Central memory CD8-positive, alpha-beta T cell (primary cell): Measurements from ENCODE around the gene NASP.
A peak's percentile ranks its signal among the peaks of the same experiment; 100 is the strongest.

Experiments
- ATAC-seq: fragments of 150-1000 bp; cut with Tn5 transposase; replicated peaks from 2 replicates; pipeline ENCODE4 v1.10.0; 2022; ENCODE audit warnings: mild to moderate bottlenecking, moderate FRiP score, moderate number of reproducible peaks; ENCODE audit not compliant: poor library complexity, severe bottlenecking; ENCODE audit errors: extremely low read depth
- DNase-seq, 2 donors: peaks; one replicate each; pipeline ENCODE4 v3.0.0; 2021; ENCODE audit warnings: low spot score in 2 of 2
- H3K27ac Mint-ChIP-seq: one replicate; pipeline ENCODE4 v1.8.0; 2022; ENCODE audit warnings: low read depth, mild to moderate bottlenecking, moderate library complexity, mixed read lengths
- H3K27me3 Mint-ChIP-seq: one replicate; pipeline ENCODE4 v1.8.0; 2022; ENCODE audit warnings: mixed read lengths
- H3K36me3 Mint-ChIP-seq: one replicate; pipeline ENCODE4 v1.8.0; 2022; ENCODE audit warnings: mild to moderate bottlenecking, moderate library complexity, mixed read lengths; ENCODE audit not compliant: insufficient read depth
- H3K4me1 Mint-ChIP-seq: one replicate; pipeline ENCODE4 v1.8.0; 2022; ENCODE audit warnings: mixed read lengths
- H3K4me3 Mint-ChIP-seq: one replicate; pipeline ENCODE4 v1.8.0; 2022; ENCODE audit warnings: mild to moderate bottlenecking, moderate library complexity, mixed read lengths
- H3K9me3 Mint-ChIP-seq: one replicate; pipeline ENCODE4 v1.8.0; 2022; ENCODE audit warnings: mixed read lengths

Gene NASP

DNA sequence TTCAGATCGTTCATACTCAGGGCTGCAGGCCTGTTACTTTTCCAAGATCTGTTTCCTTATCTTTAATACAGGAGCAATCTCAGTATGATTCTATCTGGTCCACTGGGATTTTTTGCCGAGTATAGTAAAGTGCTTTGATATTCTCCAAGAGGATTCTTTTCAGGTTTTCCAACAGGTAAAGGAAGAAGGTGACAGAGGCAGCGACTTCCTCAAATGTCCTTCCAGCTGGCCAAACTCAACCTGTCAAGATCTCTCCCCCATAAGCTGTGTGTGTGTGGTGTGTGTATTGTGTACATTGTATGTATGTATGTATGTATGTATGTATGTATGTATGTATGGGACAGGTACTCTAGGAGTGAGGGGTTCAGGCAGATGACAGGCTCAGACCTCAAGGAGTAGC lies 32.2 kb upstream of the NASP start:
- Mint-ChIP-seq H3K4me3 (peak overlapping the region; percentile 94), H3K4me1 (peaks cover 20% of the 10 kb centered on the region), H3K27me3 (no peaks in the 10 kb centered on the region), H3K9me3 (no peaks in the 10 kb centered on the region), H3K36me3 (peaks cover 9% of the 10 kb centered on the region), H3K27ac (peak overlapping the region; percentile 76)
- DNase-seq: no peak
- ATAC-seq: no peak

GRCh38 chr1:45552331-45552730 lies 31.5 kb upstream of the NASP start:
- Mint-ChIP-seq H3K4me3 (no peak overlapping the region), H3K4me1 (peaks cover 20% of the 10 kb centered on the region), H3K36me3 (peaks cover 9% of the 10 kb centered on the region), H3K9me3 (no peaks in the 10 kb centered on the region), H3K27ac (no peak overlapping the region), H3K27me3 (no peaks in the 10 kb centered on the region)
- DNase-seq: no peak
- no peak for ATAC-seq

DNA sequence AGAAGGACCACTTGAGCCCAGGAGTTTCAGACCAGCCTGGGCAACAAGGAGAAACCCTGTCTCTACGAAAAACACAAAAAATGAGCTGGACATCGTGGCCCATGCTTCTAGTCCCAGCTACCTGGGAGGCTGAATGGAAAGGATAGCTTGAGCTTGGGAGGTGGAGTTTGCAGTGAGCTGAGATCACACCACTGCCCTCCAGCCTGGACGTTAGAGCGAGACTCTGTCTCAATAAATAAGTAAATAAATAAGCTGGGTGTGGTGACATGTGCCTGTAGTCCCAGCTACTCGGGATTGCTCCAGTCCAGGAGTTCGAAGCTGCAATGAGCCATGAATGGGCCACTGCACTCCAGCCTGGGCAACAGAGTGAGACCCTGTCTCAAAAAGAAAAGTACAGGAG lies 29.6 kb upstream of the NASP start:
- no peaks in the 10 kb centered on the region for H3K9me3 Mint-ChIP-seq
- DNase-seq: no peak
- peaks cover 20% of the 10 kb centered on the region for H3K4me1 Mint-ChIP-seq
- no peak overlapping the region for H3K4me3 Mint-ChIP-seq
- ATAC-seq: no peak
- H3K36me3 Mint-ChIP-seq: peaks cover 12% of the 10 kb centered on the region
- peak overlapping the region; percentile 68 for H3K27ac Mint-ChIP-seq
- no peaks in the 10 kb centered on the region for H3K27me3 Mint-ChIP-seq

GRCh38 chr1:45557422-45557944 lies 26.4 kb upstream of the NASP start:
- Mint-ChIP-seq H3K27ac (no peak overlapping the region), H3K4me3 (no peak overlapping the region), H3K36me3 (peaks cover 9% of the 10 kb centered on the region), H3K4me1 (peaks cover 3% of the 10 kb centered on the region), H3K27me3 (no peaks in the 10 kb centered on the region), H3K9me3 (no peaks in the 10 kb centered on the region)
- DNase-seq (no peak), ATAC-seq (no peak)

DNA sequence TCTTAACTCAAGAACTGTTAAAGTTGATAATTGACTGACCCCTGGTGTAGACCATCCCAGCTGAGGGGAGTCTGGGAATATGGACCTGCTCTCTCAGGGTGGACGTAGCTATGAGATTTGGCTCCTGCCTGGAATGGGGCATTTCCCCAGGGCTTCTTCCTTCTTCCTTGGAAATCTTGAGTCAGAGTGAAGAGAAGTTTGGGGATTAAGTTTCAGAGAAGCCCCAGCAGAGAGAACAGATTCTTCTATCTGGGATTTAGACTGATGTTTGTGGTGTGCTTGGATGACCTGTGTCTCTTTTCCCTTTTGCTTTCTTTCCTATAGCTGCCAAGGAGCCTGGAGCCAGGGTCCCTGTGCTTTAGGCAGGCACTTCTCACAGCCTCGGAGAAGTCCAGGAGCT lies 20.0 kb upstream of the NASP start:
- Mint-ChIP-seq H3K27me3 (no peaks in the 10 kb centered on the region), H3K9me3 (no peaks in the 10 kb centered on the region), H3K4me3 (no peak overlapping the region), H3K36me3 (peaks cover 23% of the 10 kb centered on the region), H3K4me1 (no peaks in the 10 kb centered on the region), H3K27ac (no peak overlapping the region)
- DNase-seq (no peak), ATAC-seq (no peak)

GRCh38 chr1:45566722-45567121 lies 17.1 kb upstream of the NASP start:
- DNase-seq: no peak

DNA sequence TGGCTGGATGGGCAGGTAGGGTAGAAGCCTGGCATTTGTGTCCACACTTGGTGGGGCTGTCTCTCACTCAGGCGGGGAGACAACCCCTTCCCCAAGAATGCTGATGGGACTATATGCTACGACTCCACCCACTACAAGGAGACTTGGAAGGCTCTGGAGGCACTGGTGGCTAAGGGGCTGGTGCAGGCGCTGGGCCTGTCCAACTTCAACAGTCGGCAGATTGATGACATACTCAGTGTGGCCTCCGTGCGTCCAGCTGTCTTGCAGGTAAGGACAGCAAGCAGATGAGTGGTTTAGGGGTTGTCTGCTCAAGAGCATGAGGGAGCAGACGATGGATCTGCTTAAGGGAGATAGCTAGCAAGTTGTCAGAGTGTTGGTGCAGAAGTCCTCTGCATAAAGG lies 15.9 kb upstream of the NASP start:
- ATAC-seq (no peak), DNase-seq (no peak)
- no peaks in the 10 kb centered on the region for H3K9me3 Mint-ChIP-seq
- H3K4me1 Mint-ChIP-seq: no peaks in the 10 kb centered on the region
- H3K27me3 Mint-ChIP-seq: no peaks in the 10 kb centered on the region
- peak overlapping the region; percentile 58 for H3K27ac Mint-ChIP-seq
- H3K4me3 Mint-ChIP-seq: no peak overlapping the region
- H3K36me3 Mint-ChIP-seq: peaks cover 30% of the 10 kb centered on the region

More at GRCh38 chr1:45566722-45567121, 17.1 kb upstream of the NASP start:
- H3K36me3 Mint-ChIP-seq: peaks cover 30% of the 10 kb centered on the region
- H3K4me3 Mint-ChIP-seq: no peak overlapping the region
- no peaks in the 10 kb centered on the region for H3K9me3 Mint-ChIP-seq
- no peak for ATAC-seq
- no peaks in the 10 kb centered on the region for H3K27me3 Mint-ChIP-seq
- no peaks in the 10 kb centered on the region for H3K4me1 Mint-ChIP-seq
- H3K27ac Mint-ChIP-seq: no peak overlapping the region

DNA sequence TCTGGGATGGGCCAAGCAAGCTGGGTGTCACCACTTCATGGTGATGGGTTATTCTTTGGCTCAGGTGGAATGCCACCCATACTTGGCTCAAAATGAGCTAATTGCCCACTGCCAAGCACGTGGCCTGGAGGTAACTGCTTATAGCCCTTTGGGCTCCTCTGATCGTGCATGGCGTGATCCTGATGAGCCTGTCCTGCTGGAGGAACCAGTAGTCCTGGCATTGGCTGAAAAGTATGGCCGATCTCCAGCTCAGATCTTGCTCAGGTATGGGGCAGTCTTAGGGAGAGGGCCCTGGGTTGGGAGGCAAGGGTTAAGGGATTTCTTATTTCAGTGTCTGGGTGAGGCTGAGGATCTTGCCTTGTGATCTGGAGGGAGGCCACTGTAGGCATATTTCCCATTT lies 15.4 kb upstream of the NASP start:
- peaks cover 26% of the 10 kb centered on the region for H3K36me3 Mint-ChIP-seq
- no peak overlapping the region for H3K4me3 Mint-ChIP-seq
- peak overlapping the region; percentile 58 for H3K27ac Mint-ChIP-seq
- H3K9me3 Mint-ChIP-seq: no peaks in the 10 kb centered on the region
- no peak for ATAC-seq
- no peaks in the 10 kb centered on the region for H3K27me3 Mint-ChIP-seq
- no peak for DNase-seq
- H3K4me1 Mint-ChIP-seq: no peaks in the 10 kb centered on the region

DNA sequence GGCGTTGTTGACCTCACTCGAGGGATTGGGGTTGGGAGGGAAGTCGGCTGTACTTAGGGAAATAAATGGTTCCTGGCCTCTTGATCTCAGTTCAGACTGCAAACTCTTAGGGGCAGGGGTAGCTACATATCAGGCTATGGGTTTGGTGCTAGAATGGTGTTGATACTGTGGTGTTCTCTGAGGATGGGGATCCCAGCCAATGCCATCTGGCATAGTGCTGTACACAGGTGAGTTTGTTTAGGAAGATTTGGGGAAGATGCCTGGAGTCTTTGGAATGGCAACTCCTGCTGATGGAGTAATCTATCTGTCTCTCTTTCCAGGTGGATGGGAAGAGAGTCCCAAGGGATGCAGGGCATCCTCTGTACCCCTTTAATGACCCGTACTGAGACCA lies 14.3 kb upstream of the NASP start:
- H3K9me3 Mint-ChIP-seq: no peaks in the 10 kb centered on the region
- H3K27ac Mint-ChIP-seq: no peak overlapping the region
- no peaks in the 10 kb centered on the region for H3K4me1 Mint-ChIP-seq
- DNase-seq: no peak
- no peak for ATAC-seq
- peaks cover 18% of the 10 kb centered on the region for H3K36me3 Mint-ChIP-seq
- H3K4me3 Mint-ChIP-seq: no peak overlapping the region
- H3K27me3 Mint-ChIP-seq: no peaks in the 10 kb centered on the region

DNA sequence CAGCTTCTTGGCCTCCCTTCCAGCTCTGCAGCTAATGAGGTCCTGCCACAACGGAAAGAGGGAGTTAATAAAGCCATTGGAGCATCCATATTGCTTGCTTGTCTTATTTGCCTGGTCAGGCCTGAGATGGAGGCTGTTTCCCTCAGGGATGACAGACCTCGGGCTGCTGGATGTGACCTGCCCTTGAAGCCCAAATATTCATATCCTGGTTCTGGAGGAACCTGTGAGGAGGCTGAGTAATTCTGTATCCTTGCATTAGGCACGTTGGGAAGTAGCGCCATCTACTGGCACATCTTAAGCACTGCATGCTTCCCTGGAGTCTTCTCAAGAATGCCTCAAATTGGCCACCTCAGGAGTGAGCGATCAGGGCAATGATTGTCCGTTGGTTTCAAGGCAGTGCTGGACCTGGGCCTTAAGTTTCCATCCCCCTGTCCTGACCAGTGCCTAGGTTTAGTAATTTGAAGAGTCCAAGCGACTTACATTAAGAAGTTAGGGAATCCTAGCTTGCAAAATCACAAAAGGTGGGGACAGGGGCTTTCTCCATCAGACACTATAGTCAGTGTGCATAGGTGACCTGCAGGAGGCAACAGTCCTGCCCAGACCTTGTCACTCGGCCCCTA lies 13.8 kb upstream of the NASP start:
- peak; percentile 72 for ATAC-seq
- no peak overlapping the region for H3K27ac Mint-ChIP-seq
- no peak overlapping the region for H3K4me3 Mint-ChIP-seq
- no peaks in the 10 kb centered on the region for H3K9me3 Mint-ChIP-seq
- peaks cover 18% of the 10 kb centered on the region for H3K36me3 Mint-ChIP-seq
- H3K4me1 Mint-ChIP-seq: no peaks in the 10 kb centered on the region
- DNase-seq: peak; percentile 56 to 57
- no peaks in the 10 kb centered on the region for H3K27me3 Mint-ChIP-seq

DNA sequence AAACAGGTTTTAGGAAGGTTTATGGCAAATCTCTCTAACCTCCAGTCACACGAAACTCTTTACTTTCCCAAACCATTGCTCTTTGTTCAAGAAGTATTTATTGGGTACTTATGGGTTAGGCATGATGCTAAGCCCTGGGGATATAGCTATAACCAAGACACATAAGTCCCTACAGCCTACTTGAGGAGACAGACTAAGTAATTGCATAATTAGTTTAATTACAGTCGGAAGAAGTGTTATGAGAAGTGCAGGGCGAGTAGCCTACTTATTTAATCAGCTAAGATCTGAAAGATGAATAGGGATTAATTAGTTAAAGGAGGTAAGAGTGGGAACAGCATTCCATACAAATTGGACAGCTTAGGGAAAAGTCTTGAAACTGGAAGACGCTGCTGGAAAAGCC lies 13.2 kb upstream of the NASP start:
- Mint-ChIP-seq H3K27ac (no peak overlapping the region), H3K27me3 (no peaks in the 10 kb centered on the region), H3K9me3 (no peaks in the 10 kb centered on the region), H3K36me3 (peaks cover 18% of the 10 kb centered on the region), H3K4me3 (no peak overlapping the region), H3K4me1 (no peaks in the 10 kb centered on the region)
- ATAC-seq: no peak
- no peak for DNase-seq

DNA sequence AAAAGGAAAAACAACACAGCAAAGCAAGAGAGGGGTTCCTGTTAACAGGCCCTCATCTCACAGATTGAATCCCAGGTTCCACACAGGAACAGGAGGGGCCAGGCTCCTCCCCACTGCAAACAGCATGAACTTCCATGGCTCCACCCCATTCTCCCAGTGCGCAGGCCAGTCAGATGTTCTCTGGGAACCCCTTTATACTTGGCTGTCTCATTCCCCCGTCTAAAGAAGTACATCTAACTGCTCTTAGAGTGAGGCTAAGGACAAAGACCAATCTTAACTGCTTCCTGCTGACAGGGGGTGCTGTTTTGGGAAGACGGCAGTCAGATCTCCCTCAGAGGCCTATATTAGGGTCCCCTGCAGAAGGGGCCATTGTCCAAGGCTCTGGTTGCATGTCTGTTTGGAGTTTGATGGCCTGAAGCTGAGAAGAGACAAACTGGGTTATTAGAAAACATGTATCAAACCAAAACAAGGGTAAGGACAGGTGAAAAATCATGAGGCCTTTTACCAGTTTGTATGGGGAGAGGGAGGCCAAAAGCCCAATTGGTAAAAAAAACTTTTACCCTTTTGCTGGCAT lies 10.5 kb upstream of the NASP start:
- no peaks in the 10 kb centered on the region for H3K9me3 Mint-ChIP-seq
- H3K4me1 Mint-ChIP-seq: no peaks in the 10 kb centered on the region
- H3K4me3 Mint-ChIP-seq: no peak overlapping the region
- ATAC-seq: no peak
- no peak overlapping the region for H3K27ac Mint-ChIP-seq
- H3K27me3 Mint-ChIP-seq: no peaks in the 10 kb centered on the region
- no peak for DNase-seq
- H3K36me3 Mint-ChIP-seq: peaks cover 7% of the 10 kb centered on the region

DNA sequence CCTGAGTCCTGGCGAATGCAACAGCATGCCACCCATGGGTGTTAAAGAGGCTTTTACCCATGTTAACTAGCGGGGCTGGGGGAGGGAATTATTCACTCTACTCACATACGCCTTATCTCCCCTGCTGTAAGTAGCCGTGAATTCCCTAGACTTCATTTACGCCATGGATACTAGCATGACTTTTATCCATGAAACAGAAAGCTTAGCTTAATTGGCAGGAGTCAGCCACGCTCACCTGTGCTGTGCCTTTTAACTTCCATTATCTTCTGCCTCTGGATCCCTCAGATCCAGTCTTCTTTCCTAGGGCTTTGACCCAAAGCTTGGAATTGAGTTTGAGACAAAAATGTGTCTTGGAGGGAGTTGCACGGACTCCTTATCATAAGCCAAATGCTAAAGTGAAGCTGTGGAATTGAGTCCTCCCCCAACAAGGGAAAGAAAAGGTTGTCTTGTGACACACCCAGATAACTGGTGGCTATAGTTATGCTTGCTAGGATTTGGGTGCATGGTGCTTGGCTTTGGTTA lies 9.7 kb upstream of the NASP start:
- no peaks in the 10 kb centered on the region for H3K27me3 Mint-ChIP-seq

More for the DNA sequence above, 9.7 kb upstream of the NASP start:
- Mint-ChIP-seq H3K9me3 (no peaks in the 10 kb centered on the region), H3K4me1 (no peaks in the 10 kb centered on the region), H3K27ac (no peak overlapping the region), H3K36me3 (peaks cover 5% of the 10 kb centered on the region), H3K4me3 (no peak overlapping the region)
- ATAC-seq: no peak
- DNase-seq: no peak
